GM12878 (cell line): ENCODE data around the gene KLK2. TPM values are rescaled to one million over a fixed set of nuclear protein-coding genes. Genes with fewer than 3 reads are reported as not detected.
A peak's percentile ranks its signal among the peaks of the same experiment; 100 is the strongest.

Experiments used
- ATAC-seq: fragments of 200-7000 bp; cut with Tn5 transposase; 3 replicates; pipeline ENCODE4 v1.9.1; 2020; ENCODE audit warnings: mild to moderate bottlenecking, moderate library complexity
- BruUV-seq: library from RNA; stranded (reverse); fragments of 400-500 nt; replicated peaks from 2 replicates; lab custom pipeline; 2021; lab: Mats Ljungman, UMichigan
- CTCF ChIA-PET: fragments of 300-600 bp; sonication (Branson Sonifier 250); formaldehyde crosslinking; extraction: SDS; loops from one replicate; lab custom pipeline; 2021; ENCODE audit warnings: inconsistent platforms; lab: Yijun Ruan, JAX
- POLR2A ChIA-PET: fragments of 350-600 bp; formaldehyde crosslinking; extraction: SDS; loops from one replicate; lab custom pipeline; 2021; ENCODE audit warnings: inconsistent platforms; lab: Charles Lee
- RAD21 ChIA-PET: fragments of 300-600 bp; sonication (Branson Sonifier 250); formaldehyde crosslinking; loops from one replicate; lab custom pipeline; 2023; ENCODE audit warnings: antibody characterized with exemption; ENCODE audit not compliant: unreplicated experiment; lab: Charles Lee
- SMC1A ChIA-PET: fragments of 300-600 bp; sonication (Branson Sonifier 250); formaldehyde crosslinking; loops from one replicate; lab custom pipeline; 2023; ENCODE audit not compliant: unreplicated experiment, uncharacterized antibody; lab: Charles Lee
- DNase-seq: peaks from one replicate; pipeline ENCODE4 v3.0.0-alpha.2; 2011; ENCODE audit warnings: low read depth, low spot score
- FAIRE-seq: peaks from 3 replicates; lab custom pipeline; 2011; peaks lifted over from hg19 to GRCh38; lab: Jason Lieb, UNC
- H2AFZ ChIP-seq: 2 replicates; pipeline ENCODE4 v1.6.0; 2011; ENCODE audit warnings: low read depth, low read length, control low read depth; ENCODE audit not compliant: control insufficient read depth
- H3K27ac ChIP-seq: 2 replicates; pipeline ENCODE4 v1.5.1; 2011; ENCODE audit warnings: control low read depth; ENCODE audit not compliant: control insufficient read depth, insufficient read depth
- H3K27me3 ChIP-seq, 2 experiments: replicated peaks in 1 of 2; 2 replicates each; pipeline versions ENCODE4 v1.6.0 to v1.6.1; 2011; ENCODE audit warnings: low read length in 1 of 2; ENCODE audit not compliant: control insufficient read depth in 2 of 2, insufficient read depth in 2 of 2
- H3K36me3 ChIP-seq, 2 experiments: 2 replicates each; pipeline ENCODE4 v1.5.1; 2011; ENCODE audit warnings: low read length in 1 of 2; ENCODE audit not compliant: control insufficient read depth in 2 of 2, insufficient read depth in 2 of 2
- H3K4me1 ChIP-seq: 2 replicates; pipeline ENCODE4 v1.6.1; 2011; ENCODE audit warnings: mild to moderate bottlenecking, low read length, moderate library complexity, mixed read lengths; ENCODE audit not compliant: control insufficient read depth, insufficient read depth
- H3K4me2 ChIP-seq: 2 replicates; pipeline ENCODE4 v1.6.0; 2011; ENCODE audit warnings: control low read depth; ENCODE audit not compliant: control insufficient read depth, insufficient read depth
- H3K4me3 ChIP-seq: fragments of 200-600 bp; sonication (generic); 2 replicates; pipeline ENCODE4 v1.5.1; 2016
- H3K79me2 ChIP-seq: 2 replicates; pipeline ENCODE4 v1.6.0; 2011; ENCODE audit warnings: low read length; ENCODE audit not compliant: control insufficient read depth, insufficient read depth
- H3K9ac ChIP-seq: 2 replicates; pipeline ENCODE4 v1.8.0; 2011; ENCODE audit warnings: low read length, control low read depth, mixed read lengths; ENCODE audit not compliant: control insufficient read depth, insufficient read depth
- H3K9me3 ChIP-seq: replicated peaks from 3 replicates; pipeline ENCODE4 v1.5.1; 2011; ENCODE audit warnings: mild to moderate bottlenecking, low read length; ENCODE audit not compliant: control insufficient read depth, insufficient read depth
- H4K20me1 ChIP-seq: 2 replicates; pipeline ENCODE4 v1.6.0; 2011; ENCODE audit not compliant: control insufficient read depth, insufficient read depth
- ATF7 ChIP-seq: fragments of 450-650 bp; IDR thresholded peaks from 2 replicates; pipeline ENCODE4 v1.6.1; 2016; ENCODE audit warnings: low read depth, mild to moderate bottlenecking
- BMI1 ChIP-seq: fragments of 450-650 bp; IDR thresholded peaks from 2 replicates; pipeline ENCODE4 v1.6.1; 2016; ENCODE audit warnings: mild to moderate bottlenecking, moderate library complexity, borderline replicate concordance
- CBFB ChIP-seq: IDR thresholded peaks from 2 replicates; pipeline ENCODE4 v1.6.1; 2016; ENCODE audit warnings: antibody characterized with exemption, low read depth
- CREB1 ChIP-seq: IDR thresholded peaks from 2 replicates; pipeline ENCODE4 v1.6.1; 2012; ENCODE audit warnings: low read depth, mild to moderate bottlenecking, inconsistent platforms
- CREM ChIP-seq: IDR thresholded peaks from 2 replicates; pipeline ENCODE4 v1.6.1; 2014; ENCODE audit warnings: antibody characterized with exemption, low read depth
- CTCF ChIP-seq, 3 experiments: IDR thresholded peaks in 2 of 3; conservative IDR thresholded peaks in 1 of 3; 2 replicates each; pipeline ENCODE4 v1.5.1; 2011; ENCODE audit warnings: low read depth in 3 of 3, low read length in 3 of 3, mild to moderate bottlenecking in 3 of 3, control low read depth in 2 of 3, moderate library complexity in 2 of 3, inconsistent platforms in 1 of 3, mixed read lengths in 1 of 3; ENCODE audit not compliant: control insufficient read depth in 2 of 3, insufficient read depth in 1 of 3; ENCODE audit errors: extremely low read depth in 1 of 3
- EP300 ChIP-seq, 2 experiments: fragments of 150-350 bp in 1 of 2; IDR thresholded peaks; 2 replicates each; pipeline ENCODE4 v1.6.1; 2011 to 2012; ENCODE audit warnings: low read depth in 2 of 2, low read length in 2 of 2, borderline replicate concordance in 1 of 2, improper control_type of control experiment in 1 of 2, inconsistent platforms in 1 of 2; ENCODE audit not compliant: control insufficient read depth in 1 of 2
- FOXM1 ChIP-seq: IDR thresholded peaks from 2 replicates; pipeline ENCODE4 v1.6.1; 2012; ENCODE audit warnings: low read depth, mild to moderate bottlenecking, inconsistent platforms, low read length, moderate library complexity
- IKZF1 ChIP-seq: fragments of 450-650 bp; conservative IDR thresholded peaks from 2 replicates; pipeline ENCODE4 v1.6.1; 2017; ENCODE audit warnings: antibody characterized with exemption, mild to moderate bottlenecking
- MTA2 ChIP-seq: fragments of 450-650 bp; IDR thresholded peaks from 2 replicates; pipeline ENCODE4 v1.6.1; 2016; ENCODE audit warnings: low read depth, mild to moderate bottlenecking, moderate library complexity
- RAD21 ChIP-seq: IDR thresholded peaks from 2 replicates; pipeline ENCODE4 v1.6.1; 2011; ENCODE audit warnings: mild to moderate bottlenecking, low read depth, low read length, moderate library complexity; ENCODE audit not compliant: insufficient read depth
- RB1 ChIP-seq: fragments of 450-650 bp; formaldehyde crosslinking; IDR thresholded peaks from 2 replicates; pipeline ENCODE4 v1.6.1; 2017; ENCODE audit warnings: mild to moderate bottlenecking, borderline replicate concordance
- RUNX3 ChIP-seq: IDR thresholded peaks from 2 replicates; pipeline ENCODE4 v1.6.1; 2012; ENCODE audit warnings: low read length, inconsistent platforms
- SMC3 ChIP-seq: IDR thresholded peaks from 2 replicates; pipeline ENCODE4 v1.6.1; 2011; ENCODE audit warnings: low read length, improper control_type of control experiment, borderline replicate concordance
- WGBS: methylation state at CpG from one replicate; pipeline ENCODE4 v1.1.6; 2016; ENCODE audit warnings: low lambda C conversion rate; ENCODE audit not compliant: insufficient replicate concordance, insufficient coverage; ENCODE audit errors: missing lambda C conversion rate; 5-methylcytosine and 5-hydroxymethylcytosine counted together
- in situ Hi-C: fragments of 300-500 bp; cut with MboI; formaldehyde crosslinking; loops from 9 replicates; pipeline ENCODE4 v1.14.3; 2018; ENCODE audit warnings: mixed read lengths
- intact Hi-C: fragments of 100-400 bp; cut with micrococcal nuclease; formaldehyde crosslinking; loops from one replicate; pipeline ENCODE4 v1.14.2; 2022; ENCODE audit not compliant: unreplicated experiment
- polyA plus RNA-seq, 11 experiments: library from polyadenylated mRNA; depleted of rRNA in 4 of 11; unstranded in 6 of 11; stranded (reverse) in 5 of 11; fragments of >200 nt; fragmentation: Nextera tagmentation in 4 of 11; fragmentation: Illumina TruSeq in 1 of 11; extraction: Ambion mirVana in 4 of 11; extraction: Trizol in 1 of 11; gene quantifications; 1 replicate in 1 of 11; 2 replicates in 10 of 11; pipeline versions ENCODE4 v1.2.1 to v1.2.3, GENCODE V29; 2011 to 2016; ENCODE audit warnings: inconsistent platforms in 2 of 11, missing spikeins in 2 of 11, low read depth in 1 of 11
- total RNA-seq, 4 experiments: library from RNA; depleted of rRNA in 3 of 4; stranded (reverse); fragments of >200 nt in 3 of 4; fragmentation: Illumina TruSeq in 1 of 4; extraction: Trizol in 1 of 4; gene quantifications; 2 replicates each; pipeline versions ENCODE4 v1.2.1 to v1.2.3, GENCODE V29; 2013 to 2021

The KLK2 gene
- total and polyA plus RNA-seq, 10 of the 15 experiments (the other 5 are each of a cell fraction or from before 2014, with no cell fraction given): 0.19 to 3.1 (median 1.2) TPM

- ChIA-PET RAD21 (interaction anchor here (1.9 to 4.6 kb wide), 2 partner anchors 18 to 83 kb away, joined by 7 to 41 read pairs; no protein-coding TSS in a partner anchor), SMC1A (interaction anchor here (0.9 to 4.6 kb wide), 4 partner anchors 18 to 83 kb away, joined by 3 to 37 read pairs (median 4); no protein-coding TSS in a partner anchor), POLR2A (interaction anchor here (0.7 kb wide), 2 partner anchors 54 to 269 kb away, joined by 4 to 7 read pairs; no protein-coding TSS in a partner anchor), CTCF (interaction anchor here (0.9 to 3.6 kb wide), 4 partner anchors 36 to 92 kb away, joined by 3 to 40 read pairs (median 4); no protein-coding TSS in a partner anchor)
- no TSS peak for BruUV-seq
- H3K27me3 ChIP-seq: no peaks in the 10 kb centered on the region
- in situ Hi-C loops: no loop called here
- no peaks in the 10 kb centered on the region; the same call in 2 of the 3 replicates for H3K9me3 ChIP-seq
- peak; percentile 64 for ATAC-seq
- no peak for FAIRE-seq
- intact Hi-C loops: loop anchor here (1.0 to 5.0 kb wide), 2 partner anchors 59 to 84 kb away; no protein-coding TSS in a partner anchor
- H3K27ac ChIP-seq: no peak overlapping the region
- no peak overlapping the region for H3K4me3 ChIP-seq
- peak; percentile 25 for DNase-seq
- no peaks in the 10 kb centered on the region for H3K36me3 ChIP-seq
- TF ChIP-seq CREM (peak; percentile 31; the same call in 1 of the 2 replicates), CREB1 (peak; percentile 59), RB1 (no peak), SMC3 (peak; percentile 46; the same call in 1 of the 2 replicates), RAD21 (peak; percentile 60), ATF7 (peak; percentile 58; the same call in 1 of the 2 replicates), EP300 (IDR thresholded peaks at IDR 0.05; ENCODE audit: borderline replicate concordance in 1 of 2, control insufficient read depth in 1 of 2, low read depth in 2 of 2, low read length in 2 of 2) (no peak), CTCF (IDR thresholded peaks at IDR 0.05 in 2 of 3, conservative IDR thresholded peaks at IDR 0.05 in 1 of 3; ENCODE audit: control insufficient read depth in 2 of 3, extremely low read depth in 1 of 3, insufficient read depth in 1 of 3, low read depth in 3 of 3, low read length in 3 of 3) (peak; percentile 37 to 59 (median 56)), IKZF1 (peak; percentile 22; the same call in 1 of the 2 replicates), FOXM1 (no peak), MTA2 (0 out of 2 replicates have a peak, but pooled peaks have one; percentile 20), RUNX3 (peak; percentile 22; the same call in 1 of the 2 replicates), CBFB (no peak), BMI1 (no peak)
- H3K79me2 ChIP-seq: no peaks in the 10 kb centered on the region
- no peaks in the 10 kb centered on the region for H4K20me1 ChIP-seq
- H3K4me2 ChIP-seq: no peak overlapping the region
- 10% methylated on average over 6 of the region's 6 CpGs for WGBS
- peaks cover 5% of the 10 kb centered on the region; the same call in 1 of the 2 replicates for H3K4me1 ChIP-seq
- no peak overlapping the region for H3K9ac ChIP-seq
- H2AFZ ChIP-seq: peak overlapping the region; percentile 24; the same call in 1 of the 2 replicates
These were observed 35.0 kb upstream of the KLK2 start for GRCh38 chr19:50838239-50838638.
